ENCODE results near the gene MOB3A.
"Not testable (repeated sequence)": the region's sequence is repeated elsewhere in the genome, so short reads cannot be mapped to it uniquely, and the experiment has no call there.

Gene MOB3A

GRCh38 chr19:2096034-2096479, at the start of gene MOB3A:
MOB3A (minus strand) TSS chr19:2096326; CDS start chr19:2078560, 17,766 bp downstream.
- peak; percentile 89 to 91 for DNase-seq

- DNase-seq, result no peak
Observed at GRCh38 chr19:2145831-2146241, 49.7 kb upstream of the MOB3A start.

DNA sequence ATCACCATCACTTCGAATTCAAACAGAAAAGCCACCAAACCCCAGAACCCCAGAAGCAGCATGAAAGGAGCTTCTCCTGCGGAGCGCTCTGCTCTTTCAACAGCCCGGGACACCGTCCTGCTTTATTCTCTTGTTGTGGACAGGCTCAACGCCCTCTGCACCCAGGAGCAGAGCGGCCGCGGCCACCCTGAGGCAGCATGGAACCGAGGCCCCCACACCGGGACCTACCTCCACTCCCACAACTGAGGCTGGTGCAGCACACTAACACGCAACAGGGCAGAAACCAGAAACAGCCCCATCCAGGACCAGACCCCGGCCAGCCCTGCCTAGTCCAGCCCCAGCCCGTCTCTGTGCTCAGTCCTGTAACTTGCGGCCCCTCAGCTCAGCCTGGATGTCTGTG, 48.1 kb upstream of the MOB3A start:
- no peak for DNase-seq

- DNase-seq, result no peak
Observed at GRCh38 chr19:2142173-2142829, 46.2 kb upstream of the MOB3A start.

DNA sequence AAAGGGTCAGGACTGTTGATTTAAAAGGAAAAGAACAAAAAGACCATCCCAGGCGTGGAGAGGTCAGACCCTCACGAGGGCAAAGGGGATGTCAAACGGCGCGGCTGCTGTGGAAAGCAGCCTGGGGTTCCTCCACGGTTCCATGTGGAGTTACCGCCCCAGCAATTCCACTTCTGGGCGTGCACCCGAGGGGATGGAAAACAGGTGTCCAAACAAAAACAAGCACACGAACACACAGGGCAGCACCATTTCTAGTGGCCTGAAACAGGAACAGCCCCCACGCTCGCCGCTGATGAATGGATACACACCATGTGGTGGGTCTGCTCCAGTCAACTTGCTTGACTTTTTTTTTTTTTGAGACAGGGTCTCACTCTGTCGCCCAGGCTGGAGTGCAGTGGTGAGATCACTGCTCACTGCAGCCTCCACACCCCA, 44.0 kb upstream of the MOB3A start:
- no peak for DNase-seq

GRCh38 chr19:2139385-2140137, 43.4 kb upstream of the MOB3A start:
- DNase-seq, result no peak

GRCh38 chr19:2138061-2138728, 42.1 kb upstream of the MOB3A start:
- no peak for DNase-seq

GRCh38 chr19:2136796-2137195, 40.7 kb upstream of the MOB3A start:
- no peak for DNase-seq

GRCh38 chr19:2135474-2136402, 39.6 kb upstream of the MOB3A start:
- DNase-seq, result no peak

- no peak for DNase-seq
Observed at GRCh38 chr19:2132731-2133490, 36.8 kb upstream of the MOB3A start.

- DNase-seq, result no peak
Observed at GRCh38 chr19:2132191-2132590, 36.1 kb upstream of the MOB3A start.

DNA sequence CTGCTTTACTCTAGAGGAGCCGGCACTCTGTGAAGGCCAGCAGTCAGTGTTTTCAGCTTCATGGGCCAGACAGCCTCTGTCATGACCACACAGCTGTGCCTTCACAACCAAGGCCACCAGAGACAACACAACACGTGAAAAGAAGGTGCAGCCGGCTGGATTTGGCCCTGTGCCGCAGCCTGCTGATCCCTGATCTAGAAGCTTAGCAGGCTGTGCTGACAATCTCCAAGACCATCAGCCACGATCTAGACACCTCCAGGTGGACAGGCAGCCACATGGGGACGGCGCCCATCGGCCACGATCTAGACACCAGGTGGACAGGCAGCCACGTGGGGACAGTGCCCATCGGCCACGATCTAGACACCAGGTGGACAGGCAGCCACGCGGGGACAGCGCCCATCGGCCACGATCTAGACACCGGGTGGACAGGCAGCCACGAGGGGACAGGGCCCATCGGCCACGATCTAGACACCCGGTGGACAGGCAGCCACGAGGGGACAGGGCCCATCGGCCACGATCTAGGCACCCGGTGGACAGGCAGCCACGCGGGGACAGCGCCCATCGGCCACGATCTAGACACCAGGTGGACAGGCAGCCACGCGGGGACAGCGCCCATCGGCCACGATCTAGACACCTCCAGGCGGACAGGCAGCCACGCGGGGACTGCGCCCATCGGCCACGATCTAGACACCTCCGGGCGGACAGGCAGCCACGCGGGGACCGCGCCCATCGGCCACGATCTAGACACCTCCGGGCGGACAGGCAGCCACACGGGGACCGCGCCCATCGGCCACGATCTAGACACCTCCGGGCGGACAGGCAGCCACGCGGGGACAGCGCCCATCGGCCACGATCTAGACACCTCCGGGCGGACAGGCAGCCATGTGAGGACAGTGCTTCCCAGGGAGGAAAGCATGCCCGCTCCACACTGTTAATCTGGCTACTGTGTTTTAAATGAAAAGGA, 35.2 kb upstream of the MOB3A start:
- DNase-seq, result not testable (repeated sequence)

DNA sequence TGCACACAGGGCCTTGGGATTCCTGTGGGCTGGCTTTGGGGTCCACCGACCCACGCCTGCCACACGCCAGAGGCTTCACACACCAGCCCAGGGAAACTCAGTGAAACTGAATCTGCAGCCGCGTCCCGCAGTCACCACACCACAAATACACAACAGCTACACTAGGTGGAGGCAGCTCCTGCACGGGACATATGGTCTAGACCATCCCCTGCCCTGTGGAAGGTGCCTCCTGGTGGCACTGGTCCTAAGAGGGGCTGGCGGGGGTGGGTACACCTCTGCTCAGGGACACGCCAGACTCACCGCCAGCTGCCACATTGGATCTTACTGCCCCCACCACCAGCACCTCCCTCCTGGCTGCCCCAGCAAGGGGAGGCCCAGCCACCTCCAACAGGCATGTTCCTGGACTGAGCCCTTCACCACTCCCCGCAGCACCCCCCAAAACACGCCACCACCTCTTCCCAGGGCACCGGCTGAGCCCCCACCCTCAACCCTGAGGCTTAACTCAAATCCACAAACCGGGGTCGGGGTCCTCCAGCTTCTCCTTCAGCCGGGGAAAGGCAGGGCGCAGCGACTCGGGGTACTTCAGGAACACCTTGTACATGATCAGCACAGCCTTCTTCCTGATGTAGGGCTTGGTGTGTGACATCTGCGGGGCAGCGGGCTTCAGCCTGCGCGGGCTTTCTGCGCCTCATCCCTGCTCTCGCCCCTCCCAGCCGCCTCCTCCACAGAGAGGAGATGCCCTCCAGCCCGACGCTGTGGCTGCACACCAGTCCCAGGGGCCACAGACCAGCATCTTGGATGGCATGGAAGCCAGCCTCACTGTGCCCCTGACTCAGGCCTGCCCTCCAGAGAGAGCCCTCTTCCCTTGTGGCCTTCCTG, 34.0 kb upstream of the MOB3A start:
- DNase-seq, result no peak

GRCh38 chr19:2129486-2129885, 33.4 kb upstream of the MOB3A start:
- DNase-seq, result no peak

DNA sequence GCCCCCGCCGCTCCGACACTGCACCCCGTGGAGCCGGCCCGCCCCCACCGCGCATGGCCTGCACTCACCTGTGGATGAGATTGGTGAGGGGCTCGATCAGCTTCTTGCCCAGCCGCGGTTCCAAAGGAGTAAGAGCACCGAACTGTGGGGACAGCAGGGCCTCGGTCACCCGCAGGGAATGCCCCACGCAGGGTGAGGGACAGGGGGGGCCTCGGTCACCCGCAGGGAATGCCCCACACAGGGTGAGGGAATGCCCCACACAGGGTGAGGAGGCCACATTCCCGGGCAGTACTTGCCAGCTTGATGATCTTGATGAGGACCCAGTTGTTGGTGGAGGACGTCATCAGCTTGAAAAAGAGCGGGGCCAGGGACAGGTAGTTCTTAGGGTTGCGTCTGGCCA, 32.9 kb upstream of the MOB3A start:
- no peak for DNase-seq

- not testable (repeated sequence) for DNase-seq
Observed at GRCh38 chr19:2128252-2128651, 32.1 kb upstream of the MOB3A start.

- DNase-seq, result no peak
Observed at GRCh38 chr19:2127758-2128157, 31.6 kb upstream of the MOB3A start.

DNA sequence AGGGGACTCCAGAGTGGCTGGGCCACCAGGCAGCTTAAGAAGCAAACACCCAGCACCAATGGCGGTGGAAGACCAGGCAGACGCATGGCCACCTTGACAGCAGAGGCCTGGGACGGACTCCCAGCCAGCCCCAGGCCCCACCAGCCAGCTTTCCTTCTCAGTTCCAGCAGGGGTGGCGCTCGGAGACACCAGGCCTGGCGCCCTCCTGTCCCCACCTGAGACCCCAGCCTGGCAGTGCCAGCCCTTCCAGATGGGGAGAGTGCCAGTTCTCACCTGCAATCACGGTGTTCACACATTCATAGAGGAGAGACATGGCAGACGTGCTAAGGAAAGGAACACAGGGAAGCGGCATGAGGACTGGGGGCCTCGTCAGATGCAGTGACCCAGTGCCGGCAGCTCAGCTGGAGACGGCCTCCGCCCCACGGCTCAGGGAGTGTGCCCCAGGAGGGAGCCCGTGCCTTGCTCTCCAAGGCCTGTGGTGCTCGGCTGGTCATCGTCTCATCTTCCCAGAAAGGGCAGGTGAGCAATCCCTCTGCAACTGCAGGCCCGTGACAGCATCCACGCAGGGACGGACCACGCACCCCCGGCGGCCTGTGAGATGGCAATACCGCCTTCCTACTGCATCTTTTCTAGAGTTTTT, 30.9 kb upstream of the MOB3A start:
- no peak for DNase-seq

Measured in CD4-positive, alpha-beta T cell treated with Interleukin-4 for 1 hour (primary cell).